SU-DHL-6 (cell line): ENCODE measurements around the gene ZNF438.

Experiments used
- H2AFZ ChIP-seq: fragments of 200-600 bp; sonication (generic); 2 replicates; pipeline ENCODE4 v1.6.1; 2014; ENCODE audit warnings: low read depth, mild to moderate bottlenecking, moderate library complexity, mixed read lengths, antibody characterized with exemption, low read length; ENCODE audit not compliant: severe bottlenecking
- H3F3A ChIP-seq: fragments of 200-600 bp; shearing (Covaris generic); 2 replicates; pipeline ENCODE4 v1.6.0; 2016; ENCODE audit warnings: antibody characterized with exemption, mild to moderate bottlenecking; ENCODE audit not compliant: insufficient read depth
- H3K27ac ChIP-seq: fragments of 200-600 bp; sonication (generic); 2 replicates; pipeline ENCODE4 v1.5.1; 2016; ENCODE audit warnings: low read depth, mild to moderate bottlenecking, low read length, moderate library complexity, mixed read lengths
- H3K27me3 ChIP-seq: fragments of 200-600 bp; sonication (generic), shearing (Covaris generic); 2 replicates; pipeline ENCODE4 v1.6.0; 2014; ENCODE audit warnings: mild to moderate bottlenecking, low read length
- H3K36me3 ChIP-seq: fragments of 200-600 bp; sonication (generic); 2 replicates; pipeline ENCODE4 v1.6.1; 2014; ENCODE audit warnings: mild to moderate bottlenecking, low read length, mixed read lengths
- H3K4me2 ChIP-seq: fragments of 300-600, 200-600 bp; shearing (Covaris generic), sonication (generic); 2 replicates; pipeline ENCODE4 v1.6.0; 2014; ENCODE audit warnings: low read length, low read depth, mild to moderate bottlenecking; ENCODE audit not compliant: poor library complexity, severe bottlenecking
- H3K4me3 ChIP-seq: fragments of 200-600 bp; sonication (generic); 2 replicates; pipeline ENCODE4 v1.5.1; 2014; ENCODE audit warnings: antibody characterized with exemption, low read length, mild to moderate bottlenecking, mixed read lengths; ENCODE audit not compliant: insufficient read depth, poor library complexity, severe bottlenecking
- H3K79me2 ChIP-seq: fragments of 200-600 bp; sonication (generic); 2 replicates; pipeline ENCODE4 v1.6.1; 2014; ENCODE audit warnings: mild to moderate bottlenecking, low read length, moderate library complexity; ENCODE audit not compliant: insufficient read depth
- H3K9ac ChIP-seq: fragments of 200-600 bp; sonication (generic); 2 replicates; pipeline ENCODE4 v1.7.0; 2014; ENCODE audit warnings: mild to moderate bottlenecking, low read length
- H3K9me2 ChIP-seq: fragments of 200-600 bp; sonication (generic); replicated peaks from 2 replicates; pipeline ENCODE4 v1.6.1; 2014; ENCODE audit warnings: low read length; ENCODE audit not compliant: insufficient read depth
- H3K9me3 ChIP-seq: fragments of 200-600 bp; sonication (generic); 2 replicates; pipeline ENCODE4 v1.6.1; 2014; ENCODE audit warnings: low read length, mixed read lengths; ENCODE audit not compliant: insufficient read depth
- H4K20me1 ChIP-seq: fragments of 200-600 bp; sonication (generic); 2 replicates; pipeline ENCODE4 v1.6.1; 2014; ENCODE audit warnings: low read depth, mild to moderate bottlenecking, antibody characterized with exemption, low read length, moderate library complexity, mixed read lengths
- EZH2phosphoT487 ChIP-seq: fragments of 200-600 bp; sonication (generic), shearing (Covaris generic); conservative IDR thresholded peaks from 2 replicates; pipeline ENCODE4 v1.6.1; 2018; ENCODE audit warnings: mild to moderate bottlenecking, antibody characterized with exemption, low read length, moderate library complexity, mixed read lengths
- TF ChIP-seq, protein P1 (sequence below): fragments of 200-600 bp; sonication (generic); IDR thresholded peaks from one replicate; pipeline ENCODE4 v1.5.1; 2017; ENCODE audit warnings: antibody characterized with exemption, mild to moderate bottlenecking, low read length, moderate library complexity; ENCODE audit not compliant: insufficient read depth, poor library complexity, severe bottlenecking

ZNF438 gene

GRCh38 chr10:30830315-30831230, 201.1 kb downstream of the ZNF438 start:
- H3K9ac ChIP-seq, result no peak overlapping the region
- no peaks in the 10 kb centered on the region for H3K9me2 ChIP-seq
- no peaks in the 10 kb centered on the region for H3K79me2 ChIP-seq
- no peaks in the 10 kb centered on the region for H3K27me3 ChIP-seq
- H3F3A ChIP-seq, result no peaks in the 10 kb centered on the region
- H3K9me3 ChIP-seq, result no peaks in the 10 kb centered on the region
- no peaks in the 10 kb centered on the region for H3K36me3 ChIP-seq
- TF ChIP-seq EZH2phosphoT487, result no peak
- TF ChIP-seq, protein P1, sequence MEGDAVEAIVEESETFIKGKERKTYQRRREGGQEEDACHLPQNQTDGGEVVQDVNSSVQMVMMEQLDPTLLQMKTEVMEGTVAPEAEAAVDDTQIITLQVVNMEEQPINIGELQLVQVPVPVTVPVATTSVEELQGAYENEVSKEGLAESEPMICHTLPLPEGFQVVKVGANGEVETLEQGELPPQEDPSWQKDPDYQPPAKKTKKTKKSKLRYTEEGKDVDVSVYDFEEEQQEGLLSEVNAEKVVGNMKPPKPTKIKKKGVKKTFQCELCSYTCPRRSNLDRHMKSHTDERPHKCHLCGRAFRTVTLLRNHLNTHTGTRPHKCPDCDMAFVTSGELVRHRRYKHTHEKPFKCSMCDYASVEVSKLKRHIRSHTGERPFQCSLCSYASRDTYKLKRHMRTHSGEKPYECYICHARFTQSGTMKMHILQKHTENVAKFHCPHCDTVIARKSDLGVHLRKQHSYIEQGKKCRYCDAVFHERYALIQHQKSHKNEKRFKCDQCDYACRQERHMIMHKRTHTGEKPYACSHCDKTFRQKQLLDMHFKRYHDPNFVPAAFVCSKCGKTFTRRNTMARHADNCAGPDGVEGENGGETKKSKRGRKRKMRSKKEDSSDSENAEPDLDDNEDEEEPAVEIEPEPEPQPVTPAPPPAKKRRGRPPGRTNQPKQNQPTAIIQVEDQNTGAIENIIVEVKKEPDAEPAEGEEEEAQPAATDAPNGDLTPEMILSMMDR, result no peak
- no peak overlapping the region for H3K4me3 ChIP-seq
- H3K4me2 ChIP-seq, result no peak overlapping the region
- H3K27ac ChIP-seq, result no peak overlapping the region
- no peak overlapping the region for H2AFZ ChIP-seq
- H4K20me1 ChIP-seq, result no peaks in the 10 kb centered on the region

- no peaks in the 10 kb centered on the region for H3K79me2 ChIP-seq
- TF ChIP-seq, protein P1, result no peak
- no peak for TF ChIP-seq EZH2phosphoT487
- no peak overlapping the region for H3K4me3 ChIP-seq
- no peak overlapping the region for H3K27ac ChIP-seq
- no peak overlapping the region for H3K9ac ChIP-seq
- H3K9me2 ChIP-seq, result no peaks in the 10 kb centered on the region
- no peaks in the 10 kb centered on the region for H3K9me3 ChIP-seq
- no peak overlapping the region for H3K4me2 ChIP-seq
- H3K36me3 ChIP-seq, result no peaks in the 10 kb centered on the region
- H3F3A ChIP-seq, result no peaks in the 10 kb centered on the region
- no peak overlapping the region for H2AFZ ChIP-seq
- no peaks in the 10 kb centered on the region for H3K27me3 ChIP-seq
- H4K20me1 ChIP-seq, result no peaks in the 10 kb centered on the region
These were observed 201.8 kb downstream of the ZNF438 start for GRCh38 chr10:30829901-30830300.

GRCh38 chr10:30828680-30829079, 203.0 kb downstream of the ZNF438 start:
- Histone ChIP-seq H3K4me2 (no peak overlapping the region), H3K4me3 (no peak overlapping the region), H3K36me3 (no peaks in the 10 kb centered on the region), H3K9ac (no peak overlapping the region), H3K27ac (no peak overlapping the region), H3K9me3 (no peaks in the 10 kb centered on the region), H4K20me1 (no peaks in the 10 kb centered on the region), H3K79me2 (no peaks in the 10 kb centered on the region), H3F3A (no peaks in the 10 kb centered on the region), H3K9me2 (no peaks in the 10 kb centered on the region), H3K27me3 (no peaks in the 10 kb centered on the region), H2AFZ (no peak overlapping the region)
- TF ChIP-seq, protein P1, result no peak
